Activated gamma-delta T cell (primary cell): Measurements from ENCODE around the gene RIPK4.
"Not testable (repeated sequence)": the region's sequence is repeated elsewhere in the genome, so short reads cannot be mapped to it uniquely, and the experiment has no call there.

Experiments
- DNase-seq: peaks from one replicate; lab custom pipeline; 2025; lab: John Stamatoyannopoulos, UW

RIPK4 gene

GRCh38 chr21:41737651-41738324 is 29.1 kb downstream of the RIPK4 start:
- no peak for DNase-seq

GRCh38 chr21:41736423-41736822 is 30.4 kb downstream of the RIPK4 start:
- DNase-seq, result no peak

- no peak for DNase-seq
Observed at GRCh38 chr21:41733951-41734689, 32.7 kb downstream of the RIPK4 start.

- no peak for DNase-seq
Observed at GRCh38 chr21:41731081-41731480, 35.8 kb downstream of the RIPK4 start.

GRCh38 chr21:41730367-41730765 is 36.5 kb downstream of the RIPK4 start:
- no peak for DNase-seq

- DNase-seq, result no peak
Observed at GRCh38 chr21:41729701-41730366, 37.0 kb downstream of the RIPK4 start.

- DNase-seq, result no peak
Observed at GRCh38 chr21:41727784-41728763, 38.8 kb downstream of the RIPK4 start.

GRCh38 chr21:41726970-41727783 is 39.7 kb downstream of the RIPK4 start:
- DNase-seq, result no peak

- DNase-seq, result no peak
Observed at GRCh38 chr21:41726630-41726969, 40.3 kb downstream of the RIPK4 start.

- no peak for DNase-seq
Observed at GRCh38 chr21:41726058-41726558, 40.7 kb downstream of the RIPK4 start.

GRCh38 chr21:41725421-41726031 is 41.3 kb downstream of the RIPK4 start:
- no peak for DNase-seq

GRCh38 chr21:41723835-41724234 is 43.0 kb downstream of the RIPK4 start:
- DNase-seq, result not testable (repeated sequence)

- DNase-seq, result no peak
Observed at GRCh38 chr21:41722052-41723018, 44.5 kb downstream of the RIPK4 start.

- no peak for DNase-seq
Observed at GRCh38 chr21:41720250-41720649, 46.6 kb downstream of the RIPK4 start.

- DNase-seq, result no peak
Observed at GRCh38 chr21:41719691-41720090, 47.2 kb downstream of the RIPK4 start.

- DNase-seq, result no peak
Observed at GRCh38 chr21:41717573-41718330, 49.1 kb downstream of the RIPK4 start.

GRCh38 chr21:41716751-41717150 is 50.1 kb downstream of the RIPK4 start:
- no peak for DNase-seq

- no peak for DNase-seq
Observed at GRCh38 chr21:41715649-41716281, 51.1 kb downstream of the RIPK4 start.
